ENCODE results near the gene PI4KB.

Gene PI4KB

GRCh38 chr1:151273924-151274466, 53.2 kb downstream of the PI4KB start:
- no peak overlapping the region for H3K4me3 ChIP-seq (ENCODE audit: low read depth, low read length)
- no peak for TF ChIP-seq CTCF (IDR thresholded peaks at IDR 0.05; ENCODE audit: borderline replicate concordance, insufficient read depth, low read depth, low read length)

DNA sequence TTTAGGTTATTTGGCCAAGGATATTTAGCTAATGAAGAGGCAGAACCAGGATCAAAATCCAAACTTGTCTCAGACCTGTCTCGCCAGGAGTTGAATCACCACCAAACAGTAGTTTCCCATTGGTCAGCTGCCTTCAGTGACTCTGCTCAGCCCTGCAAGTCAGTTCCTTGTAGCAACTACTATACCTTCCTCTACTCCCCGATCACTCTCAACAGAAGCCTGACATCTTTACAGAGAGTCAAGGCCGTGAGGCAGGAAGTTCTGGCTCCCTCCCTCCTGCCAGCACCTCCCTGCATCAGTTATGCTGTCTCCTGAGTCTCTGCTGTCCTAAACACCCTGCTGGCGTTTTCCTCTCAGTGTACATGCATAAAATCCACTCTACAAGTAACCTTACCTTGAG, 59.5 kb downstream of the PI4KB start:
- TF ChIP-seq CTCF (IDR thresholded peaks at IDR 0.05; ENCODE audit: borderline replicate concordance, insufficient read depth, low read depth, low read length): no peak
- H3K4me3 ChIP-seq (ENCODE audit: low read depth, low read length): no peak overlapping the region

GRCh38 chr1:151266821-151267220, 60.4 kb downstream of the PI4KB start:
- TF ChIP-seq CTCF (IDR thresholded peaks at IDR 0.05; ENCODE audit: borderline replicate concordance, insufficient read depth, low read depth, low read length): no peak
- no peak overlapping the region for H3K4me3 ChIP-seq (ENCODE audit: low read depth, low read length)

DNA sequence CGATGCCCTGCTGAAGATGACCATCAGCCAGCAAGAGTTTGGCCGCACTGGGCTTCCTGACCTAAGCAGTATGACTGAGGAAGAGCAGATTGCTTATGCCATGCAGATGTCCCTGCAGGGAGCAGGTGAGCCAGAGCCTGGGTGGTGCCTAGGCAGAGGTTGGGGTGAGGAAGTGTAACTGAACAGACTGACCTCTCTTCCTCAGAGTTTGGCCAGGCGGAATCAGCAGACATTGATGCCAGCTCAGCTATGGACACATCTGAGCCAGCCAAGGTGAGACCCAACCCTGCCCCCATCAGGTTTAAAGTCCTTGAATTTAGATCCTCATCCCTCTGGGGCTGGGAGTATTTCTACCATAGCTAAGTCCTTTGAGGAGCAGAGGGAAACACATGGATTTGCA, 60.9 kb downstream of the PI4KB start:
- TF ChIP-seq CTCF (IDR thresholded peaks at IDR 0.05; ENCODE audit: borderline replicate concordance, insufficient read depth, low read depth, low read length): no peak
- no peak overlapping the region for H3K4me3 ChIP-seq (ENCODE audit: low read depth, low read length)

GRCh38 chr1:151265446-151266236, 61.6 kb downstream of the PI4KB start:
- H3K4me3 ChIP-seq (ENCODE audit: low read depth, low read length): no peak overlapping the region
- TF ChIP-seq CTCF (IDR thresholded peaks at IDR 0.05; ENCODE audit: borderline replicate concordance, insufficient read depth, low read depth, low read length): no peak

DNA sequence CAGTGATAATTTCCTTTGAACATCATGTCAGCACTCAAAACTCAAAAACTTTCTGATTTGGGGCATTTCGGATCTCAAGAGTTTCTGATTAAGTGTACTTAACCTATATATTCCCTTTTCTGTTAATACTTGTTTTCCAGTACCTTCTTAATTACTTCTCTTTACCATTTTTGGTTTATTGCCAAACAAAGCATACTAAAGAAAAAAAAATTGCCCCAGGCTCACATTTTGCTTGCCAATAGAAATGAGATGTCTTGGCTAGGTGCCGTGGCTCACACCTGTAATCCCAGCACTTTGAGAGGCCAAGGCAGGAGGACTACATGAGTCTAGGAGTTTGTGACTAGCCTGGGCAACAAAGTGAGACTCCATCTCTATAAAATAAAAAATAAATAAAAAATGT, 67.9 kb downstream of the PI4KB start:
- H3K4me3 ChIP-seq (ENCODE audit: low read depth, low read length): no peak overlapping the region
- no peak for TF ChIP-seq CTCF (IDR thresholded peaks at IDR 0.05; ENCODE audit: borderline replicate concordance, insufficient read depth, low read depth, low read length)

DNA sequence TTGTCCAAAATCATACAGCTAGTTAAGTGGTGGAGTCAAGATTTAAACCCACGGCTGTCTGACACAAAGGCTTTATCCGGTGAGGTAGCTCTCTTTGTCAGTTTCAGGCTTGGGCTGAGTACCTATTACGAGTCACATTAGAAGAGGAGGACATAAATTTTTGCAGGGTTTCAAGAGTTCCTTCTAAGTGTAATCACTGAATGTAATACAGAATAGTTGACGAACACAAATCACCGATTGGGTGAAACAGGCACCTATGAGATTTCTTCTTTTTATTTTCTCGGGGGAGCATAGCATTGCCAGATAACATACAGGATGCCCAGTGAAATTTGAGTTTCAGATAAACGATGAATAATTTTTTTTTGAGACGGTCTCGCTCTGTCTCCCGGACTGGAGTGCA, 71.8 kb downstream of the PI4KB start:
- H3K4me3 ChIP-seq (ENCODE audit: low read depth, low read length): peak overlapping the region; percentile 71
- TF ChIP-seq CTCF (IDR thresholded peaks at IDR 0.05; ENCODE audit: borderline replicate concordance, insufficient read depth, low read depth, low read length): no peak

All from GM12875 (cell line).